22Rv1 (cell line): ENCODE measurements around the gene CXCR2.
"Not testable (repeated sequence)": the region's sequence is repeated elsewhere in the genome, so short reads cannot be mapped to it uniquely, and the experiment has no call there.

ENCODE experiments used
- ZFX ChIP-seq: fragments of 450-650 bp; IDR thresholded peaks from 2 replicates; pipeline ENCODE4 v1.6.1; 2017; ENCODE audit warnings: antibody characterized with exemption, borderline replicate concordance
- TF ChIP-seq, protein P1 (sequence below): fragments of 450-650 bp; IDR thresholded peaks from 2 replicates; pipeline ENCODE4 v1.5.1; 2017; ENCODE audit warnings: mild to moderate bottlenecking

DNA sequence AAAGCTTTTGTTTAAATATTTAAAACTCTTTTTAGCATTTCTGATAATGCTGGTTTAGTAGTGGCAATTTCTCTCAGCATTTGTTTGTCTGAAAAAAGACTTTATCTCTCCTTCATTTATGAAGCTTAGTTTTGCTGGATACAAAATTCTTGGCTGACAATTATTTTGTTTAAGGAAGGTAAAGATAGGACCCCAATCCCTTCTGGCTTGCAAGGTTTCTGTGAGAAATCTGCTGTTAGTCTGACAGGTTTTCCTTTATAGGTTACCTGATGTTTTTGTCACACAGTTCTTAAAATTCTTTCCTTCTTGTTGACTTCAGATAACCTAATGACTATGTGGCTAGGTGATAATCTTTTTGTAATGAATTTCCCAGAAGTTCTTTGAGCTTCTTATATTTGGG lies 3.5 kb upstream of the CXCR2 start:
- TF ChIP-seq, protein P1, sequence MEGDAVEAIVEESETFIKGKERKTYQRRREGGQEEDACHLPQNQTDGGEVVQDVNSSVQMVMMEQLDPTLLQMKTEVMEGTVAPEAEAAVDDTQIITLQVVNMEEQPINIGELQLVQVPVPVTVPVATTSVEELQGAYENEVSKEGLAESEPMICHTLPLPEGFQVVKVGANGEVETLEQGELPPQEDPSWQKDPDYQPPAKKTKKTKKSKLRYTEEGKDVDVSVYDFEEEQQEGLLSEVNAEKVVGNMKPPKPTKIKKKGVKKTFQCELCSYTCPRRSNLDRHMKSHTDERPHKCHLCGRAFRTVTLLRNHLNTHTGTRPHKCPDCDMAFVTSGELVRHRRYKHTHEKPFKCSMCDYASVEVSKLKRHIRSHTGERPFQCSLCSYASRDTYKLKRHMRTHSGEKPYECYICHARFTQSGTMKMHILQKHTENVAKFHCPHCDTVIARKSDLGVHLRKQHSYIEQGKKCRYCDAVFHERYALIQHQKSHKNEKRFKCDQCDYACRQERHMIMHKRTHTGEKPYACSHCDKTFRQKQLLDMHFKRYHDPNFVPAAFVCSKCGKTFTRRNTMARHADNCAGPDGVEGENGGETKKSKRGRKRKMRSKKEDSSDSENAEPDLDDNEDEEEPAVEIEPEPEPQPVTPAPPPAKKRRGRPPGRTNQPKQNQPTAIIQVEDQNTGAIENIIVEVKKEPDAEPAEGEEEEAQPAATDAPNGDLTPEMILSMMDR = not testable (repeated sequence)
- not testable (repeated sequence) for TF ChIP-seq ZFX
